NCI-H82 (cell line): ENCODE data around the gene AGBL3.
"Not testable (repeated sequence)": the region's sequence is repeated elsewhere in the genome, so short reads cannot be mapped to it uniquely, and the experiment has no call there.

Source experiments
- DNase-seq: peaks from one replicate; lab custom pipeline; 2025; lab: John Stamatoyannopoulos, UW

Gene AGBL3

GRCh38 chr7:135076882-135077281 is 90.6 kb downstream of the AGBL3 start:
- no peak for DNase-seq

GRCh38 chr7:135077642-135078041 is 91.3 kb downstream of the AGBL3 start:
- no peak for DNase-seq

GRCh38 chr7:135078051-135078450 is 91.7 kb downstream of the AGBL3 start:
- DNase-seq = no peak

- no peak for DNase-seq
Measured at GRCh38 chr7:135079068-135079467, 92.8 kb downstream of the AGBL3 start.

- DNase-seq = no peak
Measured at GRCh38 chr7:135083005-135083404, 96.7 kb downstream of the AGBL3 start.

- DNase-seq = no peak
Measured at GRCh38 chr7:135088566-135088965, 102.3 kb downstream of the AGBL3 start.

GRCh38 chr7:135091717-135092116 is 105.4 kb downstream of the AGBL3 start:
- no peak for DNase-seq

- DNase-seq = no peak
Measured at GRCh38 chr7:135094472-135095237, 108.3 kb downstream of the AGBL3 start.

GRCh38 chr7:135095450-135095849 is 109.1 kb downstream of the AGBL3 start:
- DNase-seq = no peak

- DNase-seq = no peak
Measured at GRCh38 chr7:135098391-135098790, 112.1 kb downstream of the AGBL3 start.

- no peak for DNase-seq
Measured at GRCh38 chr7:135100856-135101255, 114.5 kb downstream of the AGBL3 start.

GRCh38 chr7:135102372-135102771 is 116.1 kb downstream of the AGBL3 start:
- DNase-seq = no peak

GRCh38 chr7:135109562-135109961 is 123.3 kb downstream of the AGBL3 start:
- no peak for DNase-seq

- DNase-seq = no peak
Measured at GRCh38 chr7:135109976-135110375, 123.7 kb downstream of the AGBL3 start.

- no peak for DNase-seq
Measured at GRCh38 chr7:135111379-135111778, 125.1 kb downstream of the AGBL3 start.

- no peak for DNase-seq
Measured at GRCh38 chr7:135114622-135115021, 128.3 kb downstream of the AGBL3 start.

- no peak for DNase-seq
Measured at GRCh38 chr7:135117096-135117495, 130.8 kb downstream of the AGBL3 start.

- peak; percentile 85 for DNase-seq
Measured at GRCh38 chr7:135121868-135122267, 135.6 kb downstream of the AGBL3 start.

GRCh38 chr7:135124631-135125030 is 138.3 kb downstream of the AGBL3 start:
- not testable (repeated sequence) for DNase-seq

GRCh38 chr7:135128931-135129330 is 142.6 kb downstream of the AGBL3 start:
- DNase-seq = no peak

GRCh38 chr7:135129579-135129978 is 143.3 kb downstream of the AGBL3 start:
- no peak for DNase-seq

GRCh38 chr7:135143885-135144668 is 157.8 kb downstream of the AGBL3 start:
- no peak for DNase-seq

GRCh38 chr7:135147341-135147898 is 161.1 kb downstream of the AGBL3 start:
- no peak for DNase-seq
